ENCODE measurements around the gene FAU.

FAU gene

GRCh38 chr11:65111744-65112545 lies 10.0 kb downstream of the FAU start, which contains the start of gene TM7SF2:
Gene TM7SF2 (plus strand): TSS chr11:65111872. CDS start chr11:65112016, 144 bp downstream.
- peak; percentile 86 for ATAC-seq
- TF ChIP-seq ISL1 (CRISPR knock-in tag; IDR thresholded peaks at IDR 0.05) (no peak), ZNF8 (CRISPR knock-in tag; IDR thresholded peaks at IDR 0.05) (no peak), ESRRG (CRISPR knock-in tag; IDR thresholded peaks at IDR 0.05) (0 out of 2 replicates have a peak, but pooled peaks have one; percentile 60), PATZ1 (CRISPR knock-in tag; IDR thresholded peaks at IDR 0.05; ENCODE audit: borderline replicate concordance) (peak; percentile 73; the same call in 1 of the 2 replicates), ZFP30 (CRISPR knock-in tag; IDR thresholded peaks at IDR 0.05) (peak; percentile 38; the same call in 1 of the 2 replicates), POU6F1 (CRISPR knock-in tag; IDR thresholded peaks at IDR 0.05; ENCODE audit: borderline replicate concordance, low read depth) (no peak), TCF4 (CRISPR knock-in tag; IDR thresholded peaks at IDR 0.05; ENCODE audit: borderline replicate concordance) (no peak), CSRNP3 (CRISPR knock-in tag; IDR thresholded peaks at IDR 0.05) (0 out of 2 replicates have a peak, but pooled peaks have one; percentile 24)

GRCh38 chr11:65111159-65111743 lies 10.7 kb downstream of the FAU start:
- no peak; the same call in 2 of the 3 replicates for ATAC-seq

More at GRCh38 chr11:65111159-65111743, 10.7 kb downstream of the FAU start:
- TF ChIP-seq ZNF565 (CRISPR knock-in tag; conservative IDR thresholded peaks at IDR 0.05; ENCODE audit: low read depth) (no peak), TCF4 (CRISPR knock-in tag; IDR thresholded peaks at IDR 0.05; ENCODE audit: borderline replicate concordance) (no peak), PATZ1 (CRISPR knock-in tag; IDR thresholded peaks at IDR 0.05; ENCODE audit: borderline replicate concordance) (no peak), RARB (CRISPR knock-in tag; IDR thresholded peaks at IDR 0.05) (no peak), TOX (CRISPR knock-in tag; IDR thresholded peaks at IDR 0.05; ENCODE audit: borderline replicate concordance) (no peak), ZFP30 (CRISPR knock-in tag; IDR thresholded peaks at IDR 0.05) (no peak), BACH2 (CRISPR knock-in tag; IDR thresholded peaks at IDR 0.05; ENCODE audit: borderline replicate concordance) (no peak), ARNTL (CRISPR knock-in tag; IDR thresholded peaks at IDR 0.05; ENCODE audit: borderline replicate concordance, low read depth) (no peak), ESRRG (CRISPR knock-in tag; IDR thresholded peaks at IDR 0.05) (no peak), CREB5 (CRISPR knock-in tag; IDR thresholded peaks at IDR 0.05; ENCODE audit: low read depth) (no peak), GLIS3 (CRISPR knock-in tag; IDR thresholded peaks at IDR 0.05) (no peak), ZC3H10 (CRISPR knock-in tag; IDR thresholded peaks at IDR 0.05) (no peak), CSRNP3 (CRISPR knock-in tag; IDR thresholded peaks at IDR 0.05) (no peak), TSHZ2 (CRISPR knock-in tag; IDR thresholded peaks at IDR 0.05) (no peak), SNAI2 (CRISPR knock-in tag; IDR thresholded peaks at IDR 0.05) (no peak), OSR1 (CRISPR knock-in tag; IDR thresholded peaks at IDR 0.05) (no peak), ZFP3 (CRISPR knock-in tag; IDR thresholded peaks at IDR 0.05) (no peak), ISL1 (CRISPR knock-in tag; IDR thresholded peaks at IDR 0.05) (no peak), PPARA (CRISPR knock-in tag; IDR thresholded peaks at IDR 0.05; ENCODE audit: borderline replicate concordance) (no peak)
